H9 (cell line): ENCODE data around the gene FAM184A. TPM values are rescaled to one million over a fixed set of nuclear protein-coding genes. Genes with fewer than 3 reads are reported as not detected.

Experiments used
- DNase-seq: peaks from one replicate; pipeline ENCODE4 v3.0.0-alpha.2; 2017
- H2AFZ ChIP-seq: one replicate; pipeline ENCODE4 v1.6.1; 2013; ENCODE audit warnings: mild to moderate bottlenecking, low read length, control low read depth, moderate library complexity
- H2AK5ac ChIP-seq: 2 replicates; pipeline ENCODE4 v1.6.1; 2013; ENCODE audit warnings: low read length, control low read depth, mixed read lengths; ENCODE audit not compliant: insufficient read length
- H2BK120ac ChIP-seq: one replicate; pipeline ENCODE4 v1.6.1; 2013; ENCODE audit warnings: low read depth, mild to moderate bottlenecking, low read length, control low read depth, inconsistent platforms; ENCODE audit not compliant: poor library complexity, severe bottlenecking
- H2BK12ac ChIP-seq: 2 replicates; pipeline ENCODE4 v1.6.1; 2013; ENCODE audit warnings: low read length, control low read depth, mixed read lengths, low read depth; ENCODE audit not compliant: insufficient read length
- H2BK15ac ChIP-seq: 2 replicates; pipeline ENCODE4 v1.6.1; 2013; ENCODE audit warnings: low read depth, low read length, control low read depth
- H2BK20ac ChIP-seq: one replicate; pipeline ENCODE4 v1.6.1; 2013; ENCODE audit warnings: low read depth, mild to moderate bottlenecking, low read length, control low read depth, inconsistent platforms; ENCODE audit not compliant: poor library complexity, severe bottlenecking
- H2BK5ac ChIP-seq: 2 replicates; pipeline ENCODE4 v1.6.1; 2013; ENCODE audit warnings: low read length, control low read depth, mixed read lengths; ENCODE audit not compliant: insufficient read length
- H3K14ac ChIP-seq: 2 replicates; pipeline ENCODE4 v1.6.1; 2013; ENCODE audit warnings: low read length, control low read depth; ENCODE audit not compliant: insufficient read depth
- H3K18ac ChIP-seq: 2 replicates; pipeline ENCODE4 v1.6.1; 2013; ENCODE audit warnings: low read depth, mild to moderate bottlenecking, mixed read lengths, low read length, control low read depth; ENCODE audit not compliant: insufficient read length
- H3K23ac ChIP-seq: 2 replicates; pipeline ENCODE4 v1.6.1; 2013; ENCODE audit warnings: low read length, control low read depth, mixed read lengths, low read depth; ENCODE audit not compliant: insufficient read length
- H3K23me2 ChIP-seq: 2 replicates; pipeline ENCODE4 v1.6.1; 2013; ENCODE audit warnings: low read depth, mild to moderate bottlenecking, mixed read lengths, low read length, control low read depth; ENCODE audit not compliant: insufficient read length, poor library complexity, severe bottlenecking
- H3K27ac ChIP-seq: 2 replicates; pipeline ENCODE4 v1.5.1; 2013; ENCODE audit warnings: low read length, control low read depth, mixed read lengths, low read depth; ENCODE audit not compliant: insufficient read length
- H3K27me3 ChIP-seq: 2 replicates; pipeline ENCODE4 v1.6.1; 2013; ENCODE audit warnings: low read length, control low read depth, inconsistent platforms; ENCODE audit not compliant: insufficient read depth
- H3K4ac ChIP-seq: 2 replicates; pipeline ENCODE4 v1.6.1; 2013; ENCODE audit warnings: low read depth, mild to moderate bottlenecking, control low read depth, inconsistent platforms, low read length, moderate library complexity
- H3K4me1 ChIP-seq: 2 replicates; pipeline ENCODE4 v1.6.1; 2013; ENCODE audit warnings: low read length, control low read depth, inconsistent platforms; ENCODE audit not compliant: insufficient read depth
- H3K4me2 ChIP-seq: 2 replicates; pipeline ENCODE4 v1.6.1; 2013; ENCODE audit warnings: low read length, control low read depth, mixed read lengths; ENCODE audit not compliant: insufficient read length, insufficient read depth
- H3K56ac ChIP-seq: 2 replicates; pipeline ENCODE4 v1.6.1; 2013; ENCODE audit warnings: low read depth, mild to moderate bottlenecking, mixed read lengths, low read length, control low read depth; ENCODE audit not compliant: insufficient read length
- H3K79me1 ChIP-seq: 2 replicates; pipeline ENCODE4 v1.6.1; 2013; ENCODE audit warnings: low read depth, mild to moderate bottlenecking, moderate library complexity, low read length, control low read depth, inconsistent platforms; ENCODE audit not compliant: insufficient read depth, poor library complexity, severe bottlenecking
- H3K79me2 ChIP-seq: 2 replicates; pipeline ENCODE4 v1.6.1; 2013; ENCODE audit warnings: low read length, control low read depth, inconsistent platforms; ENCODE audit not compliant: insufficient read depth
- H3K9ac ChIP-seq: 2 replicates; pipeline ENCODE4 v1.6.1; 2013; ENCODE audit warnings: low read length, control low read depth, mixed read lengths; ENCODE audit not compliant: insufficient read length; ENCODE audit errors: extremely low read depth
- H3K9me3 ChIP-seq: one replicate; pipeline ENCODE4 v1.6.1; 2013; ENCODE audit warnings: low read depth, low read length, inconsistent platforms; ENCODE audit not compliant: control insufficient read depth
- H3T11ph ChIP-seq: one replicate; pipeline ENCODE4 v1.6.1; 2013; ENCODE audit warnings: mild to moderate bottlenecking, low read length, control low read depth, inconsistent platforms
- H4K20me1 ChIP-seq: one replicate; pipeline ENCODE4 v1.6.1; 2013; ENCODE audit not compliant: control insufficient read depth, insufficient read length, insufficient read depth
- H4K5ac ChIP-seq: 2 replicates; pipeline ENCODE4 v1.6.1; 2013; ENCODE audit warnings: low read depth, mild to moderate bottlenecking, mixed read lengths, low read length, control low read depth; ENCODE audit not compliant: insufficient read length
- H4K8ac ChIP-seq: replicated peaks from 2 replicates; pipeline ENCODE4 v1.6.1; 2013; ENCODE audit warnings: low read length, control low read depth, mixed read lengths, low read depth; ENCODE audit not compliant: insufficient read length
- H4K91ac ChIP-seq: 2 replicates; pipeline ENCODE4 v1.6.1; 2013; ENCODE audit warnings: low read depth, mild to moderate bottlenecking, moderate library complexity, mixed read lengths, low read length, control low read depth; ENCODE audit not compliant: insufficient read length
- H3K27ac Mint-ChIP-seq, 3 experiments: 2 replicates in 2 of 3; 3 replicates in 1 of 3; pipeline ENCODE4 v1.8.0; 2020 to 2021; ENCODE audit warnings: mixed read lengths in 3 of 3, mild to moderate bottlenecking in 1 of 3, moderate library complexity in 1 of 3
- H3K27me3 Mint-ChIP-seq: 2 replicates; pipeline ENCODE4 v1.8.0; 2021; ENCODE audit warnings: low read depth, mild to moderate bottlenecking, moderate library complexity, mixed read lengths
- H3K36me3 Mint-ChIP-seq, 3 experiments: 2 replicates in 2 of 3; 3 replicates in 1 of 3; pipeline ENCODE4 v1.8.0; 2020 to 2021; ENCODE audit warnings: low read depth in 3 of 3, mixed read lengths in 3 of 3; ENCODE audit not compliant: insufficient read depth in 1 of 3
- H3K4me1 Mint-ChIP-seq, 2 experiments: 2 replicates each; pipeline ENCODE4 v1.8.0; 2020; ENCODE audit warnings: mixed read lengths in 2 of 2
- H3K4me3 Mint-ChIP-seq, 2 experiments: 2 replicates in 1 of 2; 3 replicates in 1 of 2; pipeline ENCODE4 v1.8.0; 2020 to 2021; ENCODE audit warnings: mild to moderate bottlenecking in 2 of 2, mixed read lengths in 2 of 2, moderate library complexity in 1 of 2
- H3K9me3 Mint-ChIP-seq, 2 experiments: 2 replicates in 1 of 2; 3 replicates in 1 of 2; pipeline ENCODE4 v1.8.0; 2020; ENCODE audit warnings: mild to moderate bottlenecking in 2 of 2, mixed read lengths in 2 of 2, moderate library complexity in 1 of 2
- WGBS: extraction: QIAGEN DNeasy Blood & Tissue Kit; methylation state at CpG from one replicate; pipeline ENCODE4 v1.1.7; 2013; ENCODE audit warnings: missing lambda C conversion rate, low lambda C conversion rate, mixed read lengths; ENCODE audit not compliant: insufficient read length; ENCODE audit errors: extremely low coverage; 5-methylcytosine and 5-hydroxymethylcytosine counted together
- total RNA-seq: library from RNA; stranded (reverse); gene quantifications from 2 replicates; pipeline ENCODE4 v1.2.1, GENCODE V29; 2021
- TF ChIP-seq, protein P1 (sequence below): fragments of 200-600 bp; sonication (generic); conservative IDR thresholded peaks from 3 replicates; pipeline ENCODE4 v1.8.0; 2021; ENCODE audit warnings: antibody characterized with exemption, mild to moderate bottlenecking

FAM184A gene
- total RNA-seq, 1 experiment from 2014 or later = 11.4 TPM

DNA sequence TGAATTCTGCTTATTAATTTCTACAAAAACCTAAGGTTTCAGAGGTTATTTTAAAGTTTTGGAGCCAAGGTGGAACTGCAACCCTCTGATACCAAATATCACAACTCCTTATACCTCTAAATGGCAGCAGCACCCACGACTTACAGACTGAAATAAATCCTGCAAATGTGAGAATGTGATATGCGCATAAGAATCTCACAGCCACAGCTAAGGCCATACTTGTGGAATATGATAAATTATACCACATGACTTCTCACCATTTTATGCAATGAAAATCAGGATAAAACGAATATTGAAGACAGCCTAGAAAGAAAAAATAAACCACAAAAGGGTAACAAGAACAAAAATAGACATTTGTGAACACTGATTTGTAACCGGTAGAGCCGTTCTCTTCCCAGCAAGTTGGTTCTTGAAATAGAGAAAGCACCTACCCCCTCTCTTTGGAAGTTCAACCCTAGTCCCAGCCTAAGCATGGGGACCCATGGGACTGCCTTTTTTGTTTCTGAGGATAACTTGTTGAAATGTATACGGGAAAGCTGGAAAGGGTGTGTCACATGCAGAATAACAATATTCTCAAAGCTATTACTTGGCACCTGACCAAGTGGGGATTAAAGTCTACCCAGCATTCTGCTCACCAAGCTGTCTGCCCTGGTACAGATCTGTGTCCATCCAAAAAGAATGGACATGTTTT is 96.4 kb downstream of the FAM184A start:
- Histone ChIP-seq H2AK5ac (no peak overlapping the region), H4K5ac (no peak overlapping the region), H2BK5ac (no peak overlapping the region), H2BK20ac (no peak overlapping the region), H2BK12ac (no peak overlapping the region), H3K9ac (no peak overlapping the region), H4K20me1 (no peaks in the 10 kb centered on the region), H3K14ac (no peak overlapping the region), H3K79me1 (no peaks in the 10 kb centered on the region), H3K4me2 (no peak overlapping the region), H4K8ac (no peak overlapping the region), H3K9me3 (no peaks in the 10 kb centered on the region), H3K18ac (no peak overlapping the region), H3T11ph (no peak overlapping the region), H3K4me1 (no peaks in the 10 kb centered on the region), H2AFZ (no peak overlapping the region), H3K27me3 (no peaks in the 10 kb centered on the region), H2BK120ac (no peak overlapping the region), H2BK15ac (no peak overlapping the region), H3K23ac (no peak overlapping the region), H3K56ac (no peak overlapping the region), H3K23me2 (no peaks in the 10 kb centered on the region), H3K27ac (no peak overlapping the region), H3K4ac (no peak overlapping the region), H3K79me2 (no peaks in the 10 kb centered on the region), H4K91ac (no peak overlapping the region)
- Mint-ChIP-seq H3K4me1 (no peaks in the 10 kb centered on the region), H3K27me3 (no peaks in the 10 kb centered on the region), H3K27ac (no peak overlapping the region; a peak in 1 of 7 replicates), H3K36me3 (peaks cover 3 to 23% (median 16%) of the 10 kb centered on the region in 3 experiments; a peak in 6 of 7 replicates), H3K4me3 (no peak overlapping the region), H3K9me3 (no peaks in the 10 kb centered on the region)
- DNase-seq = no peak
- TF ChIP-seq, protein P1, sequence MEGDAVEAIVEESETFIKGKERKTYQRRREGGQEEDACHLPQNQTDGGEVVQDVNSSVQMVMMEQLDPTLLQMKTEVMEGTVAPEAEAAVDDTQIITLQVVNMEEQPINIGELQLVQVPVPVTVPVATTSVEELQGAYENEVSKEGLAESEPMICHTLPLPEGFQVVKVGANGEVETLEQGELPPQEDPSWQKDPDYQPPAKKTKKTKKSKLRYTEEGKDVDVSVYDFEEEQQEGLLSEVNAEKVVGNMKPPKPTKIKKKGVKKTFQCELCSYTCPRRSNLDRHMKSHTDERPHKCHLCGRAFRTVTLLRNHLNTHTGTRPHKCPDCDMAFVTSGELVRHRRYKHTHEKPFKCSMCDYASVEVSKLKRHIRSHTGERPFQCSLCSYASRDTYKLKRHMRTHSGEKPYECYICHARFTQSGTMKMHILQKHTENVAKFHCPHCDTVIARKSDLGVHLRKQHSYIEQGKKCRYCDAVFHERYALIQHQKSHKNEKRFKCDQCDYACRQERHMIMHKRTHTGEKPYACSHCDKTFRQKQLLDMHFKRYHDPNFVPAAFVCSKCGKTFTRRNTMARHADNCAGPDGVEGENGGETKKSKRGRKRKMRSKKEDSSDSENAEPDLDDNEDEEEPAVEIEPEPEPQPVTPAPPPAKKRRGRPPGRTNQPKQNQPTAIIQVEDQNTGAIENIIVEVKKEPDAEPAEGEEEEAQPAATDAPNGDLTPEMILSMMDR = no peak
- WGBS = no CpG with 5 or more reads among the region's 6 CpGs
